PFSK-1 (cell line): ENCODE results near the gene LCMT1.

ENCODE experiments used
- FOXP2 ChIP-seq: optimal IDR thresholded peaks from 2 replicates; pipeline ENCODE3; 2011; ENCODE audit warnings: borderline replicate concordance, control low read depth, inconsistent platforms; ENCODE audit not compliant: insufficient read depth; ENCODE audit errors: extremely low read length, extremely low read depth
- POLR2AphosphoS5 ChIP-seq: IDR thresholded peaks from 2 replicates; pipeline ENCODE4 v1.6.1; 2012; ENCODE audit warnings: low read depth, mild to moderate bottlenecking, control low read depth, low read length, moderate library complexity
- SIN3A ChIP-seq: IDR thresholded peaks from 2 replicates; pipeline ENCODE4 v1.6.1; 2012; ENCODE audit warnings: mild to moderate bottlenecking, low read length, moderate library complexity, borderline replicate concordance; ENCODE audit not compliant: insufficient read depth
- TAF1 ChIP-seq: IDR thresholded peaks from 2 replicates; pipeline ENCODE4 v1.6.1; 2012; ENCODE audit warnings: low read length, control low read depth, borderline replicate concordance; ENCODE audit not compliant: insufficient read depth
- TF ChIP-seq, protein P1 (sequence below), 2 experiments: IDR thresholded peaks; 2 replicates each; pipeline versions ENCODE4 v1.6.1 to v1.8.0; 2011 to 2012; ENCODE audit warnings: low read depth in 2 of 2, low read length in 2 of 2, control low read depth in 1 of 2, inconsistent platforms in 1 of 2, mild to moderate bottlenecking in 1 of 2, moderate library complexity in 1 of 2; ENCODE audit not compliant: insufficient read depth in 1 of 2

Gene LCMT1

DNA sequence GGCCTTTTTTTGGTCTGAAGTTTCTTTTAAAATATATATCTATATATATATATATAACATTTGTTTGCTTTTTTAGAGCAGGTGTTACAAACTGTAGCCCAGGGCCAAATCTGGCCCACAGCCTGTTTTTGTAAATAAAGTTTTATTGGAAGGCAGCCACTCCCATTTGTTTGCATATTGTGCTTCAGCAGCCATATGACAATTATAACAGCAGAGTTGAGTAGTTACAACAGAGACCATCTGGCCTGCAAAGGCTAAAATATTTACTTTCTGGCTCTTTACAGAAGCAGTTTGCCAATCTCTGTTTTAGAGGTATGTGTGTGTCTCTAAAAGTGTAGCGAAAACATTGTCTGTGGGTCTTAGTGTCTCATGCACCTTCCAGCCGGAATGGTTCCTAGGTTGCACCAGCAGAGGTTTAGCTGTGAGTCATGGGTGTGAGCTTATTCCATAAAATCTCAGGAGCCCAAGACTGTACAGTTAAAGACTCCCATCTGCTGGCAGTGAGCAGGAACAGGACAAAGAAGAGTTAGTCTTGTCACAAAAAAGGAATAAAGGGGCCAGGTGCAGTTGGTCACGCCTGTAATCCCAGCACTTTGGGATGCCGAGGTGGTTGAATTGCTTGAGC lies 23.8 kb downstream of the LCMT1 start:
- TF ChIP-seq TAF1 (no peak), FOXP2 (no peak), SIN3A (no peak), POLR2AphosphoS5 (no peak)
- TF ChIP-seq, protein P1, sequence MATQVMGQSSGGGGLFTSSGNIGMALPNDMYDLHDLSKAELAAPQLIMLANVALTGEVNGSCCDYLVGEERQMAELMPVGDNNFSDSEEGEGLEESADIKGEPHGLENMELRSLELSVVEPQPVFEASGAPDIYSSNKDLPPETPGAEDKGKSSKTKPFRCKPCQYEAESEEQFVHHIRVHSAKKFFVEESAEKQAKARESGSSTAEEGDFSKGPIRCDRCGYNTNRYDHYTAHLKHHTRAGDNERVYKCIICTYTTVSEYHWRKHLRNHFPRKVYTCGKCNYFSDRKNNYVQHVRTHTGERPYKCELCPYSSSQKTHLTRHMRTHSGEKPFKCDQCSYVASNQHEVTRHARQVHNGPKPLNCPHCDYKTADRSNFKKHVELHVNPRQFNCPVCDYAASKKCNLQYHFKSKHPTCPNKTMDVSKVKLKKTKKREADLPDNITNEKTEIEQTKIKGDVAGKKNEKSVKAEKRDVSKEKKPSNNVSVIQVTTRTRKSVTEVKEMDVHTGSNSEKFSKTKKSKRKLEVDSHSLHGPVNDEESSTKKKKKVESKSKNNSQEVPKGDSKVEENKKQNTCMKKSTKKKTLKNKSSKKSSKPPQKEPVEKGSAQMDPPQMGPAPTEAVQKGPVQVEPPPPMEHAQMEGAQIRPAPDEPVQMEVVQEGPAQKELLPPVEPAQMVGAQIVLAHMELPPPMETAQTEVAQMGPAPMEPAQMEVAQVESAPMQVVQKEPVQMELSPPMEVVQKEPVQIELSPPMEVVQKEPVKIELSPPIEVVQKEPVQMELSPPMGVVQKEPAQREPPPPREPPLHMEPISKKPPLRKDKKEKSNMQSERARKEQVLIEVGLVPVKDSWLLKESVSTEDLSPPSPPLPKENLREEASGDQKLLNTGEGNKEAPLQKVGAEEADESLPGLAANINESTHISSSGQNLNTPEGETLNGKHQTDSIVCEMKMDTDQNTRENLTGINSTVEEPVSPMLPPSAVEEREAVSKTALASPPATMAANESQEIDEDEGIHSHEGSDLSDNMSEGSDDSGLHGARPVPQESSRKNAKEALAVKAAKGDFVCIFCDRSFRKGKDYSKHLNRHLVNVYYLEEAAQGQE (IDR thresholded peaks at IDR 0.05; ENCODE audit: insufficient read depth in 1 of 2, low read depth in 2 of 2, low read length in 2 of 2), result no peak

DNA sequence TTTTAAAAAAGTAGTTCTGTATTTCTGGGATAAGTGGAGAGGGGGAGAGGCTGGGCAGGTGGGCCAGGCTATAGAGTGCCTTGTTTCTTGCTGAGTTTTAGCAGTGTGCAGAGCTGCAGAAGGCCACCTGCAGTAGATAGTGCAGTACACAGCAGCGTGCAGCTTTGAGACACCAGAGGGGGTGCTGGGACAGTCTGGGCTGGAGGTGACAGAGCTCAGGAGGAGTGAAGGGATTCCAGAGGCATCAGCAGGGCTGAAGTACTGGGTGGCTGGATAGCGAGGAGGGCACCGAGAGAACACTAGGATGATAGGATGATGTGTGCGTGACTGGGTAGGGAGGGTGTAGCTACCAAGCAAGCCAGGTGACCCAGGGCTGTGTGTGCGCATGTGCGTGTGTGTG lies 26.6 kb downstream of the LCMT1 start:
- TF ChIP-seq POLR2AphosphoS5 (no peak), TAF1 (no peak), SIN3A (no peak), FOXP2 (no peak)
- TF ChIP-seq, protein P1 (IDR thresholded peaks at IDR 0.05; ENCODE audit: insufficient read depth in 1 of 2, low read depth in 2 of 2, low read length in 2 of 2), result no peak

DNA sequence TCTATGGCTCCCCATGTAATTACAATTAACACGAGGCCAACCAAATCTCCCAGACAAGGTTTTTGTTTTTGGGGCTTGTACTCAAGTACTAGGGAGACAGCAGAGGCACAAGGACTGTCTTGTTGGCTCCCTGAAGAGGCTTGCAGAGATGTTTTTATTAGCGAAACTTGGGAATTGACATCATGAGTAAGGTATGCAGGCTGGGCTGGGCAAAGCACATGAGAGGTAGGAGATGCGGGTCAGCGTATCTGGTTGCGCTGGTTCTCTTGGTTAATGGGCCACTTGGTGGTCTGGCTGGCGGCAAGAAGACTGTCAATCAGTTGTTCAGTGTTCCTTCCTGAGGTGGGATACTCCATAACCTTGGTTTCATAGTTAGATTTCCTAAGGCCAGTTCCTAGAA lies 28.9 kb downstream of the LCMT1 start:
- TF ChIP-seq SIN3A (no peak), TAF1 (no peak)
- TF ChIP-seq, protein P1 (IDR thresholded peaks at IDR 0.05; ENCODE audit: insufficient read depth in 1 of 2, low read depth in 2 of 2, low read length in 2 of 2), result no peak

- TF ChIP-seq, protein P1 (IDR thresholded peaks at IDR 0.05; ENCODE audit: insufficient read depth in 1 of 2, low read depth in 2 of 2, low read length in 2 of 2), result no peak
- no peak for TF ChIP-seq TAF1
- TF ChIP-seq SIN3A, result no peak
- TF ChIP-seq POLR2AphosphoS5, result no peak
- no peak for TF ChIP-seq FOXP2
These were observed 30.1 kb downstream of the LCMT1 start for GRCh38 chr16:25141648-25142047.

DNA sequence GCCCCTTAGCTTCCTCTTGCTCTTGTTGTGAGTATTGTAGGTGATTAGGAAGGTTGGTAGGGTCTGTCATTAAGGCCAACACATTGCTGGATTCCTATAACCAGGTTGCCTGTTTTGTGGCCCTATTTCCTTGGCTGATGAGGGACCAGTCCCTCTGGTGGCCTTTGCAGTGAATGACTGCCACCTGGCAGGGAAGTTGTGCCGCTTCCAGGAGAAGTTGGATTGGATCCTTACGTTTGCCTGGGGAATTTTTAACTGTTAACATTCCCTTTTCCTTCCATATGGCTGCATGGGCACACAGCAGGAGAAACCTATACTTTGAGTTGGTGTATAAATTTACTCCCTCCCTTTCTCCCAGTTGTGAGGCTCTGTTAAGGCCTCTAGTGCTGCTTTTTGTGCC lies 32.4 kb downstream of the LCMT1 start:
- TF ChIP-seq SIN3A (no peak), TAF1 (no peak), FOXP2 (no peak), POLR2AphosphoS5 (no peak)
- TF ChIP-seq, protein P1 (IDR thresholded peaks at IDR 0.05; ENCODE audit: insufficient read depth in 1 of 2, low read depth in 2 of 2, low read length in 2 of 2), result no peak
